ENCODE data around the gene RAB9A.

DNA sequence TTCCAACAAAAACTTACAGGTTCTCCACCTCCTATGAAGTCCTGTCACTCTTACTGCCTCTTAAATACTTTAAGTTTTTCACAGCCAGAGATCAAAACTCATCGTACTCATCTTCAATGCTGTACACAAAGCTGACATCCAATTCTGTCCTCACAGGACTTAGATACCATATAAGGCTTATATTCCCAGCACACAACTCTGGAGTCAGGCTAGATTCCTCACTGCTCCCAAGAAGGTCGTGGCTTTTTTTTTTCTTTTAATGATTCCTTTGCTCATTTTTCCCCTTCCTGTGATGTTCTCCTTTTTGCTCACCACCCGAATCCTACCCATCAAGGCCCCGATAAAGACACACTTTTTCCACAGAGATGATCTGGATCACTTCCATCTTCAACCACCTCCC, 44.6 kb downstream of the RAB9A start:
- TF ChIP-seq, protein P1, sequence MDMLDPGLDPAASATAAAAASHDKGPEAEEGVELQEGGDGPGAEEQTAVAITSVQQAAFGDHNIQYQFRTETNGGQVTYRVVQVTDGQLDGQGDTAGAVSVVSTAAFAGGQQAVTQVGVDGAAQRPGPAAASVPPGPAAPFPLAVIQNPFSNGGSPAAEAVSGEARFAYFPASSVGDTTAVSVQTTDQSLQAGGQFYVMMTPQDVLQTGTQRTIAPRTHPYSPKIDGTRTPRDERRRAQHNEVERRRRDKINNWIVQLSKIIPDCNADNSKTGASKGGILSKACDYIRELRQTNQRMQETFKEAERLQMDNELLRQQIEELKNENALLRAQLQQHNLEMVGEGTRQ (CRISPR knock-in tag; IDR thresholded peaks at IDR 0.05) = no peak
- TF ChIP-seq ESRRA (CRISPR knock-in tag; IDR thresholded peaks at IDR 0.05; ENCODE audit: borderline replicate concordance) (no peak), ZNF416 (CRISPR knock-in tag; IDR thresholded peaks at IDR 0.05) (no peak), ETV6 (CRISPR knock-in tag; IDR thresholded peaks at IDR 0.05) (no peak), TEAD1 (CRISPR knock-in tag; IDR thresholded peaks at IDR 0.05) (no peak), ZNF232 (CRISPR knock-in tag; IDR thresholded peaks at IDR 0.05) (no peak), CBFB (CRISPR knock-in tag; IDR thresholded peaks at IDR 0.05; ENCODE audit: low read depth) (no peak)
- TF ChIP-seq, protein P2, sequence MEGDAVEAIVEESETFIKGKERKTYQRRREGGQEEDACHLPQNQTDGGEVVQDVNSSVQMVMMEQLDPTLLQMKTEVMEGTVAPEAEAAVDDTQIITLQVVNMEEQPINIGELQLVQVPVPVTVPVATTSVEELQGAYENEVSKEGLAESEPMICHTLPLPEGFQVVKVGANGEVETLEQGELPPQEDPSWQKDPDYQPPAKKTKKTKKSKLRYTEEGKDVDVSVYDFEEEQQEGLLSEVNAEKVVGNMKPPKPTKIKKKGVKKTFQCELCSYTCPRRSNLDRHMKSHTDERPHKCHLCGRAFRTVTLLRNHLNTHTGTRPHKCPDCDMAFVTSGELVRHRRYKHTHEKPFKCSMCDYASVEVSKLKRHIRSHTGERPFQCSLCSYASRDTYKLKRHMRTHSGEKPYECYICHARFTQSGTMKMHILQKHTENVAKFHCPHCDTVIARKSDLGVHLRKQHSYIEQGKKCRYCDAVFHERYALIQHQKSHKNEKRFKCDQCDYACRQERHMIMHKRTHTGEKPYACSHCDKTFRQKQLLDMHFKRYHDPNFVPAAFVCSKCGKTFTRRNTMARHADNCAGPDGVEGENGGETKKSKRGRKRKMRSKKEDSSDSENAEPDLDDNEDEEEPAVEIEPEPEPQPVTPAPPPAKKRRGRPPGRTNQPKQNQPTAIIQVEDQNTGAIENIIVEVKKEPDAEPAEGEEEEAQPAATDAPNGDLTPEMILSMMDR (IDR thresholded peaks at IDR 0.05) = no peak
- TF ChIP-seq, protein P3, sequence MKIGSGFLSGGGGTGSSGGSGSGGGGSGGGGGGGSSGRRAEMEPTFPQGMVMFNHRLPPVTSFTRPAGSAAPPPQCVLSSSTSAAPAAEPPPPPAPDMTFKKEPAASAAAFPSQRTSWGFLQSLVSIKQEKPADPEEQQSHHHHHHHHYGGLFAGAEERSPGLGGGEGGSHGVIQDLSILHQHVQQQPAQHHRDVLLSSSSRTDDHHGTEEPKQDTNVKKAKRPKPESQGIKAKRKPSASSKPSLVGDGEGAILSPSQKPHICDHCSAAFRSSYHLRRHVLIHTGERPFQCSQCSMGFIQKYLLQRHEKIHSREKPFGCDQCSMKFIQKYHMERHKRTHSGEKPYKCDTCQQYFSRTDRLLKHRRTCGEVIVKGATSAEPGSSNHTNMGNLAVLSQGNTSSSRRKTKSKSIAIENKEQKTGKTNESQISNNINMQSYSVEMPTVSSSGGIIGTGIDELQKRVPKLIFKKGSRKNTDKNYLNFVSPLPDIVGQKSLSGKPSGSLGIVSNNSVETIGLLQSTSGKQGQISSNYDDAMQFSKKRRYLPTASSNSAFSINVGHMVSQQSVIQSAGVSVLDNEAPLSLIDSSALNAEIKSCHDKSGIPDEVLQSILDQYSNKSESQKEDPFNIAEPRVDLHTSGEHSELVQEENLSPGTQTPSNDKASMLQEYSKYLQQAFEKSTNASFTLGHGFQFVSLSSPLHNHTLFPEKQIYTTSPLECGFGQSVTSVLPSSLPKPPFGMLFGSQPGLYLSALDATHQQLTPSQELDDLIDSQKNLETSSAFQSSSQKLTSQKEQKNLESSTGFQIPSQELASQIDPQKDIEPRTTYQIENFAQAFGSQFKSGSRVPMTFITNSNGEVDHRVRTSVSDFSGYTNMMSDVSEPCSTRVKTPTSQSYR (CRISPR knock-in tag; IDR thresholded peaks at IDR 0.05) = no peak
- TF ChIP-seq, protein P4, sequence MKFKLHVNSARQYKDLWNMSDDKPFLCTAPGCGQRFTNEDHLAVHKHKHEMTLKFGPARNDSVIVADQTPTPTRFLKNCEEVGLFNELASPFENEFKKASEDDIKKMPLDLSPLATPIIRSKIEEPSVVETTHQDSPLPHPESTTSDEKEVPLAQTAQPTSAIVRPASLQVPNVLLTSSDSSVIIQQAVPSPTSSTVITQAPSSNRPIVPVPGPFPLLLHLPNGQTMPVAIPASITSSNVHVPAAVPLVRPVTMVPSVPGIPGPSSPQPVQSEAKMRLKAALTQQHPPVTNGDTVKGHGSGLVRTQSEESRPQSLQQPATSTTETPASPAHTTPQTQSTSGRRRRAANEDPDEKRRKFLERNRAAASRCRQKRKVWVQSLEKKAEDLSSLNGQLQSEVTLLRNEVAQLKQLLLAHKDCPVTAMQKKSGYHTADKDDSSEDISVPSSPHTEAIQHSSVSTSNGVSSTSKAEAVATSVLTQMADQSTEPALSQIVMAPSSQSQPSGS (CRISPR knock-in tag; IDR thresholded peaks at IDR 0.05; ENCODE audit: borderline replicate concordance, low read depth) = no peak
- TF ChIP-seq, protein P5, sequence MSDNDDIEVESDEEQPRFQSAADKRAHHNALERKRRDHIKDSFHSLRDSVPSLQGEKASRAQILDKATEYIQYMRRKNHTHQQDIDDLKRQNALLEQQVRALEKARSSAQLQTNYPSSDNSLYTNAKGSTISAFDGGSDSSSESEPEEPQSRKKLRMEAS (CRISPR knock-in tag; IDR thresholded peaks at IDR 0.05) = no peak
